ENCODE results near the gene POLD2.

POLD2 gene

DNA sequence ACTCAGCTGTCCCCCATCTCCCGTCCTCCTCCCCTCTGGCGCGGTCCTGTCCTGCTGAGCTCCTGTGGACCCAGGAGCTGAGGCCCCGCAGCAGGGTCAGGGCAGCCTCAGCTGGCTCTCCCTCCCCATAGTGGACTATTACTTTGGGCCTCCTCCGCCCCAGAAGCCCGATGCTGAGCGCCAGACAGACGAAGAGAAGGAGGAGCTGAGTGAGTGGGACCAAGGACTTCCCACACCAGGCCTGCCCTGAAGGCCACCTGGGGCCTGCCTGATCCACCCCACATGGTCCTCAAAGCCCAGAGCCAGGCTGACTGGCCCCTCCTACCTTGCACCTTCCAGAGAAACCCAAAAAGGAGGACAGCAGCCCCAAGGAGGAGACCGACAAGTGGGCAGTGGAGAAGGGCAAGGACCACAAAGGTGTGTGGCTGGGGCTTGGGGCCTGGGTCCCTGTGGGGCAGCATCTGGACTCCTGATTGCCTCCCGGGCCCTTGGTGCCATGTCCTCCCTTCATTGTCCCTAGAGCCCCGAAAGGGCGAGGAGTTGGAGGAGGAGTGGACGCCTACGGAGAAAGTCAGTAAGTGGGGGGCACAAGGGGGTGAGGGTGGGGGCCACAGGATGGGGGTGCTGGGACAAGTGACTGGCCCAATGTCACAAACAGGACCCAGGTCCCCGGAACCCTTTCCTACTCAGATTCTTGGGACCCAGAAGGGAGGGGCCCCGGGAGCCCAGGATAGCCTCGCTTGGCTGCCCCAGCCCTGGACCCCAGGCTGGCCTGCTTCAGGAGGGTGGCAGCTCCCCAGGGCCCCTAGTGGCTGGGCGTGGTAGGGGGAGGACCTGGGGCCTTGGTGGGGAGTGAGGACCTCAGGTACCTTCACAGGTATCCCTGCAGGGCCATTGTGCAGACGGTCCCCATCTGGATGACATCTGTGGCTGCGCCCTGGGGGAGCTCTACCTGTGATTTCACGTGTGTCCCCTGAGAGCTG lies 14.3 kb downstream of the POLD2 start:
- TF ChIP-seq CTCF (IDR thresholded peaks at IDR 0.05; ENCODE audit: low read depth, low read length): peak; percentile 3
- H3K4me3 ChIP-seq (replicated peaks in 1 of 2; ENCODE audit: low read depth in 2 of 2, low read length in 2 of 2): no peak overlapping the region
- DNase-seq (ENCODE audit: low read depth in 2 of 2): no peak

DNA sequence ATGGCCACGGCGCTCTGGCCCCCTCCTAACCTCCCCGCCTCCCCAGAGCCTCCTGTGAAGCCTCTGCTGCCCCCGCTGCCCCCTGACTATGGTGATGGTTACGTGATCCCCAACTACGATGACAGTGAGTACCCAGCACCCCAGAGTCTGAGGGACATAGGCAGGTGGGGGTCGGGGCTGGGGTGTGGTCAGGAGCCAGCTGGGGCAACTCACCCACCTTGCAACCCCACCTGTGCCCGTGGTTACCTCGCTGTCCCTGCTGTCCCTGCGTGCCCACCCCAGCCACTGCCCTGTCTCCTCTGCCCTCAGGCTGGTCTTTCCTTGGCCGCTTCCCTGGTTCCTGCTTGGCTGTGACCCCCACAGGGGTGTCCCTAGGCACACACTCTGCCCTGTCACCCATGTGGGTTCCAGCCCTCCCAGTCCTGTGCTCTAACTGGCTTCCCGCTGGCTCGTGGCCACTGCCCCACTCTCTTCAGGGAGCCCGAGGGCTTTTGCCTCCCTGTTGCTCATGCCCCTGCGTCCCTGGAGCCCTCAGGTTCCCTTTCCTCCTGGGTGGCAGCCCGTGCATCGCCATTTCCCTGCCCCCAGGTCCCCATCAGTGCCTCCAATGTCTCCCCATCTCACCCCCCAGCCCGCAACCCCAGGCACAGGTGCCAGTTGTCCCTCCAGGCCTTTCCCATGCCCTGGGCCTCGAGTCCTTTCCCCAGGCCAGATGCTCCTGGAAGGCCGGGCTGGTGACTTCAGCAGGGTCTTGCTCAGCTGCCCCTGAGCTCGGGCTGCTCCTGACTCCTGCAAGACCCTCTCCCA lies 15.2 kb downstream of the POLD2 start:
- DNase-seq (ENCODE audit: low read depth in 2 of 2): no peak
- no peak overlapping the region for H3K4me3 ChIP-seq (replicated peaks in 1 of 2; ENCODE audit: low read depth in 2 of 2, low read length in 2 of 2)
- TF ChIP-seq CTCF (IDR thresholded peaks at IDR 0.05; ENCODE audit: low read depth, low read length): no peak

DNA sequence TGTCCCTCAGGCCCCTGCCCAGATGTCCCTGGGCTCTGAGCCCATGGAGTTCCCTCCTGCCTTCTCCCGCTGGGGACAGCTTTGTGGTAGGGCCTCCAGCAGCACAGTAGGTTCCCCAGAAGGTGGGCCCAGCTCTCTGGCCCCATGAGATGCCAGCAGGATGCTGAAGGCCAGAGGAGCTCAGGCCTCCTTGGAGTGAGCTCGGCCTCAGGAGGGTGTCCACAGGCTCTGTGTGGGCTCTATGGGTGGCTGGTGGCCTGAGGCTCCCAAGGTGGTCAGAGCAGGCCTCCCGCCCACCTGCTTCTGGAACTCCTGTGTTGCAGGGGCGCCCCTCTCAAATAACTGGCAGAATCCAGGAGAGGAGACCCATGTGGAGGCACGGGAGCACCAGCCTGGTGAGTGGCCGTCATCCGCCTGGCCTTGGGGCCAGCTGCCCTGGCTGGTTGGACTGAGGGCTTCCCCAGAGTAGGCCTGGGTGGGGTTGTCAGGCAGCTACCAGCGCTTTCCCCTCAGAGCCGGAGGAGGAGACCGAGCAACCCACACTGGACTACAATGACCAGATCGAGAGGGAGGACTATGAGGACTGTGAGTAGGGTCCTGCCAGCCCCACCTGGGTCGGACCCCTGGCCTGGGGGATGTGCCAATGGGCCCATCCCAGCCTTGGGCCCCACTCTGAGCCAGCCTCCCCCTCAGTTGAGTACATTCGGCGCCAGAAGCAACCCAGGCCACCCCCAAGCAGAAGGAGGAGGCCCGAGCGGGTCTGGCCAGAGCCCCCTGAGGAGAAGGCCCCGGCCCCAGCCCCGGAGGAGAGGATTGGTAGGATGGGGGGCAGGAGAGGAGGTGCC lies 16.0 kb downstream of the POLD2 start:
- no peak for TF ChIP-seq CTCF (IDR thresholded peaks at IDR 0.05; ENCODE audit: low read depth, low read length)
- no peak for DNase-seq (ENCODE audit: low read depth in 2 of 2)
- no peak overlapping the region for H3K4me3 ChIP-seq (replicated peaks in 1 of 2; ENCODE audit: low read depth in 2 of 2, low read length in 2 of 2)

DNA sequence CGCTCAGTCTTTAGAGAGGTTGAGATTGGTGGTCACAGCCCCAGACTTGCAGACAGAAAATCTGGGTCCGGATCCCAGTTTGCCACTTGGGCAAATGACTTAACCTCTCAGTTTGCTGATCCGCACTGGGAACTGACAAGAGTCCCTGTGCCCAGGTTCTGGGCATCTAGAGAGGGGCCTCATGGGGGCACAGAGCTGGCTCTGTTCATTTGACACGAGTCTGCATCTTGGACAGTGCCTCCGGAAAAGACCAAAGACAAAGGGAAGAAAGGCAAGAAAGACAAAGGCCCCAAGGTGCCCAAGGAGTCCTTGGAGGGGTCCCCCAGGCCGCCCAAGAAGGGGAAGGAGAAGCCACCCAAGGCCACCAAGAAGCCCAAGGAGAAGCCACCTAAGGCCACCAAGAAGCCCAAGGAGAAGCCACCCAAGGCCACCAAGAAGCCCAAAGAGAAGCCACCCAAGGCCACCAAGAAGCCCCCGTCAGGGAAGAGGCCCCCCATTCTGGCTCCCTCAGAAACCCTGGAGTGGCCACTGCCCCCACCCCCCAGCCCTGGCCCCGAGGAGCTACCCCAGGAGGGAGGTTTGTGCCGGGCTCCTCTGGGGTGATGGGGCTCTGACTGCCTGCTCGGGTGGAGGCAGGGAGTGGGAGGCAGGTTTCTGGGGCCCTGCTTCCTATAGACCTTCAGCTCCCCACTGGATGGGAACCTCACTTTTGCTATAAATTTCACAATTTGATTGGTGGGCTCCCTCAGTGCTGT lies 16.9 kb downstream of the POLD2 start:
- no peak for DNase-seq (ENCODE audit: low read depth in 2 of 2)
- peak overlapping the region in 1 of 2 donors; percentile 63 for H3K4me3 ChIP-seq (replicated peaks in 1 of 2; ENCODE audit: low read depth in 2 of 2, low read length in 2 of 2)
- TF ChIP-seq CTCF (IDR thresholded peaks at IDR 0.05; ENCODE audit: low read depth, low read length): no peak

DNA sequence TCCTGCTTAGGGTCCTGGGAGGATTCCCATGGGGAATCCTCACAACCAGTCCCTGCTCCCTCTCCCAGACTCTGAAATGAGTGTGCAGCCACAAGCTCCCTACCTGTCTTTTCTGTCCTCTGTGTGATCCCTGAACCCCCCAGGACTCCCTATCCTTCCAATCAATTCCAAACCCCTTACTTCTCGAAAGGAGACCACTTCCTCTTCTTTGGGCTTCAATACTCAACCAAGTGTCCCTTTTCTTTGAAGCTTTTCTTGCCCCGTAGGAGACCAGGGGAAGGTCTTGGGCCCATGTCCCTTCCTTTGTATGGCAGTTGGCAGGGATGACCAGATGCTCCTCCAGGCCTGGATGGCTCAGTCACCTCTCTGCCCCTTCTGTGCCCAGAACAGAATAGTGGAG lies 17.5 kb downstream of the POLD2 start:
- DNase-seq (ENCODE audit: low read depth in 2 of 2): no peak
- H3K4me3 ChIP-seq (replicated peaks in 1 of 2; ENCODE audit: low read depth in 2 of 2, low read length in 2 of 2): peak overlapping the region; percentile 63 to 64
- no peak for TF ChIP-seq CTCF (IDR thresholded peaks at IDR 0.05; ENCODE audit: low read depth, low read length)

Measured in cardiac fibroblast (primary cell).